HG03432 (cell line): ENCODE data around the gene LMCD1.

Experiments
- ATAC-seq: cut with Tn5 transposase; IDR thresholded peaks from one replicate; pipeline ENCODE4 v1.9.1; 2021; ENCODE audit warnings: mild to moderate bottlenecking, moderate library complexity; ENCODE audit not compliant: unreplicated experiment

LMCD1 gene

GRCh38 chr3:8608041-8608790 lies 106.6 kb downstream of the LMCD1 start:
- ATAC-seq, result no peak

GRCh38 chr3:8608791-8609467 lies 107.3 kb downstream of the LMCD1 start:
- no peak for ATAC-seq

- no peak for ATAC-seq
Observed at GRCh38 chr3:8610951-8611350, 109.3 kb downstream of the LMCD1 start.

GRCh38 chr3:8617921-8618320 lies 116.3 kb downstream of the LMCD1 start:
- ATAC-seq, result no peak

GRCh38 chr3:8618950-8619349 lies 117.3 kb downstream of the LMCD1 start:
- no peak for ATAC-seq

GRCh38 chr3:8619548-8619947 lies 117.9 kb downstream of the LMCD1 start:
- no peak for ATAC-seq

- no peak for ATAC-seq
Observed at GRCh38 chr3:8621141-8621540, 119.5 kb downstream of the LMCD1 start.

- no peak for ATAC-seq
Observed at GRCh38 chr3:8621872-8622271, 120.2 kb downstream of the LMCD1 start.

GRCh38 chr3:8622873-8623691 lies 121.5 kb downstream of the LMCD1 start:
- peak; percentile 92 for ATAC-seq

GRCh38 chr3:8623741-8624140 lies 122.1 kb downstream of the LMCD1 start:
- no peak for ATAC-seq
